A549 (cell line): ENCODE measurements around the gene NR2F1. TPM values are rescaled to one million over a fixed set of nuclear protein-coding genes. Genes with fewer than 3 reads are reported as not detected.

Source experiments
- ATAC-seq, 2 experiments: fragments of 200-7000 bp in 1 of 2; fragments of >200 bp in 1 of 2; cut with Nextera tagmentation in 1 of 2; cut with Tn5 transposase in 1 of 2; 3 replicates each; pipeline versions ENCODE4 v1.8.0 to v1.9.1; 2018 to 2020; ENCODE audit warnings: mild to moderate bottlenecking in 1 of 2, moderate library complexity in 1 of 2
- CTCF ChIA-PET: fragments of 300-600 bp; sonication (Branson Sonifier 250); formaldehyde crosslinking; extraction: SDS; loops from one replicate; lab custom pipeline; 2021; ENCODE audit warnings: antibody characterized with exemption, inconsistent platforms; lab: Yijun Ruan, JAX
- POLR2A ChIA-PET: fragments of 350-600 bp; formaldehyde crosslinking; extraction: SDS; loops from one replicate; lab custom pipeline; 2021; ENCODE audit warnings: antibody characterized with exemption, inconsistent platforms; lab: Yijun Ruan, JAX
- DNase-seq, 2 experiments: peaks; one replicate each; pipeline versions ENCODE4 v3.0.0 to v3.0.0-alpha.2; 2011 to 2016; ENCODE audit warnings: low read depth in 1 of 2, low spot score in 1 of 2
- FAIRE-seq: peaks from 2 replicates; lab custom pipeline; 2011; peaks lifted over from hg19 to GRCh38; lab: Jason Lieb, UNC
- H3K27ac ChIP-seq, 2 experiments: fragments of >200 bp; sonication (Bioruptor Twin); formaldehyde crosslinking; 3 replicates each; pipeline ENCODE4 v1.5.1; 2016 to 2017
- H3K4me1 ChIP-seq: fragments of >200 bp; sonication (Bioruptor Twin); formaldehyde crosslinking; 3 replicates; pipeline ENCODE4 v1.6.1; 2016
- H3K4me2 ChIP-seq: fragments of >200 bp; sonication (Bioruptor Twin); formaldehyde crosslinking; 3 replicates; pipeline ENCODE4 v1.6.1; 2016
- H3K4me3 ChIP-seq: fragments of >200 bp; sonication (Bioruptor Twin); formaldehyde crosslinking; 3 replicates; pipeline ENCODE4 v1.5.1; 2016
- H3K9me3 ChIP-seq: fragments of >200 bp; sonication (Bioruptor Twin); formaldehyde crosslinking; 3 replicates; pipeline ENCODE4 v1.6.1; 2016
- BCL3 ChIP-seq: fragments of >200 bp; sonication (Bioruptor Twin); formaldehyde crosslinking; IDR thresholded peaks from 3 replicates; pipeline ENCODE4 v1.6.1; 2016
- BHLHE40 ChIP-seq: IDR thresholded peaks from 2 replicates; pipeline ENCODE4 v1.6.1; 2012; ENCODE audit warnings: low read depth, low read length, inconsistent platforms
- CBX8 ChIP-seq: fragments of 200-600 bp; sonication (generic); IDR thresholded peaks from 2 replicates; pipeline ENCODE4 v1.6.1; 2016
- CEBPB ChIP-seq, 2 experiments: fragments of >200 bp in 1 of 2; sonication (Bioruptor Twin) in 1 of 2; formaldehyde crosslinking in 1 of 2; IDR thresholded peaks; 2 replicates each; pipeline ENCODE4 v1.6.1; 2012 to 2016
- EHF ChIP-seq: fragments of 250-450 bp; sonication (Bioruptor Pico); IDR thresholded peaks from 2 replicates; pipeline ENCODE4 v1.5.0; 2020; ENCODE audit warnings: mild to moderate bottlenecking
- ESRRA ChIP-seq: fragments of 150-350 bp; IDR thresholded peaks from 2 replicates; pipeline ENCODE4 v1.6.1; 2014; ENCODE audit warnings: mild to moderate bottlenecking, low read length, borderline replicate concordance
- FOXS1 ChIP-seq: fragments of 250-450 bp; sonication (Bioruptor Pico); IDR thresholded peaks from 2 replicates; pipeline ENCODE4 v1.5.0; 2020; ENCODE audit warnings: mild to moderate bottlenecking, moderate library complexity
- GATA3 ChIP-seq: IDR thresholded peaks from 2 replicates; pipeline ENCODE4 v1.6.1; 2012; ENCODE audit warnings: borderline replicate concordance
- HOXA7 ChIP-seq: fragments of 250-450 bp; sonication (Bioruptor Pico); IDR thresholded peaks from 2 replicates; pipeline ENCODE4 v1.5.0; 2020; ENCODE audit warnings: mild to moderate bottlenecking, moderate library complexity
- JUNB ChIP-seq: fragments of >200 bp; sonication (Bioruptor Twin); formaldehyde crosslinking; IDR thresholded peaks from 2 replicates; pipeline ENCODE4 v1.6.1; 2016
- MAZ ChIP-seq: fragments of 150-350 bp; IDR thresholded peaks from 2 replicates; pipeline ENCODE4 v1.6.1; 2014; ENCODE audit warnings: antibody characterized with exemption, low read depth, low read length, borderline replicate concordance
- NPAS2 ChIP-seq: fragments of 250-450 bp; sonication (Bioruptor Pico); IDR thresholded peaks from 2 replicates; pipeline ENCODE4 v1.8.0; 2022; ENCODE audit warnings: mild to moderate bottlenecking, moderate library complexity, borderline replicate concordance
- NR3C1 ChIP-seq: fragments of >200 bp; sonication (Bioruptor Twin); formaldehyde crosslinking; IDR thresholded peaks from 3 replicates; pipeline ENCODE4 v1.6.1; 2017
- POLR2AphosphoS2 ChIP-seq: conservative IDR thresholded peaks from 2 replicates; pipeline ENCODE4 v1.6.1; 2012; ENCODE audit warnings: low read length, improper control_type of control experiment, inconsistent platforms
- RARB ChIP-seq: fragments of 250-450 bp; sonication (Bioruptor Pico); IDR thresholded peaks from 2 replicates; pipeline ENCODE4 v1.8.0; 2021; ENCODE audit warnings: mild to moderate bottlenecking, moderate library complexity
- RFX5 ChIP-seq: fragments of 450-650 bp; IDR thresholded peaks from 2 replicates; pipeline ENCODE4 v1.7.1; 2014; ENCODE audit warnings: antibody characterized with exemption, mild to moderate bottlenecking, moderate library complexity
- RNF2 ChIP-seq: fragments of 200-600 bp; sonication (generic); IDR thresholded peaks from 2 replicates; pipeline ENCODE4 v1.6.1; 2016; ENCODE audit warnings: low read depth, mild to moderate bottlenecking, antibody characterized with exemption, moderate library complexity, borderline replicate concordance
- SMC3 ChIP-seq: fragments of >200 bp; sonication (Bioruptor Twin); formaldehyde crosslinking; IDR thresholded peaks from 3 replicates; pipeline ENCODE4 v1.6.1; 2018; ENCODE audit warnings: inconsistent platforms
- SREBF2 ChIP-seq: fragments of 450-650 bp; IDR thresholded peaks from 2 replicates; pipeline ENCODE4 v1.6.1; 2014; ENCODE audit warnings: mild to moderate bottlenecking, moderate library complexity
- TFCP2L1 ChIP-seq: fragments of 250-450 bp; sonication (Bioruptor Pico); IDR thresholded peaks from 2 replicates; pipeline ENCODE4 v1.5.0; 2021; ENCODE audit warnings: mild to moderate bottlenecking
- TP53 ChIP-seq: fragments of 250-450 bp; sonication (Bioruptor Pico); IDR thresholded peaks from 2 replicates; pipeline ENCODE4 v1.5.0; 2021; ENCODE audit warnings: mild to moderate bottlenecking, moderate library complexity
- USF2 ChIP-seq: fragments of 450-650 bp; IDR thresholded peaks from 2 replicates; pipeline ENCODE4 v1.6.1; 2014; ENCODE audit warnings: antibody characterized with exemption
- ZFP36 ChIP-seq: fragments of 450-650 bp; IDR thresholded peaks from 2 replicates; pipeline ENCODE4 v1.6.1; 2014; ENCODE audit warnings: borderline replicate concordance; ENCODE audit not compliant: partially characterized antibody
- ZSCAN20 ChIP-seq: fragments of 250-450 bp; sonication (Bioruptor Pico); IDR thresholded peaks from 2 replicates; pipeline ENCODE4 v1.8.0; 2022; ENCODE audit warnings: mild to moderate bottlenecking, moderate library complexity
- WGBS: methylation state at CpG from one replicate; pipeline ENCODE4 v1.1.6; 2017; ENCODE audit errors: missing lambda C conversion rate; 5-methylcytosine and 5-hydroxymethylcytosine counted together
- polyA plus RNA-seq, 4 experiments: library from polyadenylated mRNA; depleted of rRNA in 3 of 4; stranded (reverse); fragments of >200 nt; fragmentation: RNase III in 1 of 4; extraction: RNeasy Plus Mini Kit Qiagen cat#74134 plus additional on column Dnase treatment in 1 of 4; gene quantifications; 2 replicates in 3 of 4; 3 replicates in 1 of 4; pipeline ENCODE4 v1.2.3, GENCODE V29; 2011 to 2017
- TF ChIP-seq, protein P1 (sequence below): fragments of >200 bp; sonication (Bioruptor Twin); formaldehyde crosslinking; IDR thresholded peaks from 2 replicates; pipeline ENCODE4 v1.6.1; 2016
- TF ChIP-seq, protein P2 (sequence below): fragments of 250-450 bp; sonication (Bioruptor Pico); IDR thresholded peaks from 2 replicates; pipeline ENCODE4 v1.5.0; 2021; ENCODE audit warnings: mild to moderate bottlenecking, moderate library complexity, borderline replicate concordance
- TF ChIP-seq, protein P3 (sequence below): IDR thresholded peaks from 2 replicates; pipeline ENCODE4 v1.6.1; 2012
- TF ChIP-seq, protein P4 (sequence below): IDR thresholded peaks from 2 replicates; pipeline ENCODE4 v1.6.1; 2012

Gene NR2F1
- polyA plus RNA-seq, 2 of the 4 experiments (the other 2 are of a cell fraction), result 5.0 to 5.2 TPM

DNA sequence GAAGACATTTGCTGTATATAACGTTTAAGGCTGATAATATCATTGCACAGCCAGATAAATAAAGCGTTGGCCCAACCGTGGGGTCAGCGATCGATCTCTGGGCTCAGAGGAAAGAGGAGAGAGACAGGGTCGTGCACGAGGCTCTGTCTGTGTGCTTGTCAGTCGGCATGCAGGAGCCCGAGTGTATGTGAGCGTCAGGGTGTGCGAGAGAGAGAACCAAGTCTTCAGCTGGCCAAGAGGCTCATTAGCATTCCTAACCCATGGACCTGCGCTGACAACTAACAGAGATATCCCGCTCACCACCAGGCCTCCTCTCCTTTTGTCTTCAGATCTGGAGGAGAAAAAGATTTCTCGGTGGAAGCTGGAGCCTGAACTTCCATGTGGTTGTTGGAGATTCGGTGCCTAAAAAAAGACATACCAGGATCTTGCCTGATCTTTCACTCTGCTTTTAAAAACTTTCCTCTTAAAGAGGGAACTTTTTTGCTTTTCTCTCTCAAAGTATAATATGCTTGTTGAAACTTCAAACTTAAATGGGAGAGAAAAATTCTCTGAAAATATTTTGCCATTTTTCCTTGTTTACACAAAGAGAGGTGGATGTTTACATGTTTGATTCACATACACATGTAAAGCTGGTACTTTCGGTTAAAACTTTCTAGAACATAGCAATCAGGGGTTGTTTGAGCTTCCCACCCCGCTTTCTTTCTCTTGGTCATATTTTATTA is 16.5 kb downstream of the NR2F1 start:
- ChIA-PET POLR2A (no interaction called here), CTCF (interaction anchor here (1.0 to 1.5 kb wide), 3 partner anchors 8 to 149 kb away, joined by 3 to 7 read pairs (median 3); no protein-coding TSS in a partner anchor)
- TF ChIP-seq POLR2AphosphoS2 (no peak), TP53 (CRISPR knock-in tag) (no peak), GATA3 (no peak), FOXS1 (no peak)
- DNase-seq, result no peak
- 0 out of 3 replicates have a peak, but pooled peaks cover 5% of the 10 kb centered on the region for H3K4me1 ChIP-seq
- no peak overlapping the region for H3K4me3 ChIP-seq
- H3K27ac ChIP-seq, result no peak overlapping the region
- H3K4me2 ChIP-seq, result no peak overlapping the region
- H3K9me3 ChIP-seq, result no peaks in the 10 kb centered on the region
- 84% methylated on average over 17 of the region's 17 CpGs for WGBS
- no peak for FAIRE-seq
- ATAC-seq, result no peak

- Histone ChIP-seq H3K9me3 (no peaks in the 10 kb centered on the region), H3K4me2 (no peak overlapping the region), H3K4me1 (0 out of 3 replicates have a peak, but pooled peaks cover 5% of the 10 kb centered on the region), H3K27ac (no peak overlapping the region), H3K4me3 (no peak overlapping the region)
- ChIA-PET CTCF (interaction anchor here (0.6 to 1.8 kb wide), 5 partner anchors 12 to 200 kb away, joined by 3 to 5 read pairs (median 3); no protein-coding TSS in a partner anchor), POLR2A (no interaction called here)
- TF ChIP-seq USF2, result no peak
- TF ChIP-seq SMC3, result no peak
- TF ChIP-seq ZSCAN20 (CRISPR knock-in tag), result no peak
- TF ChIP-seq EHF (CRISPR knock-in tag), result no peak
- TF ChIP-seq, protein P1, sequence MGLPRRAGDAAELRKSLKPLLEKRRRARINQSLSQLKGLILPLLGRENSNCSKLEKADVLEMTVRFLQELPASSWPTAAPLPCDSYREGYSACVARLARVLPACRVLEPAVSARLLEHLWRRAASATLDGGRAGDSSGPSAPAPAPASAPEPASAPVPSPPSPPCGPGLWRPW, result no peak
- TF ChIP-seq RARB, result no peak
- no peak for TF ChIP-seq CBX8
- TF ChIP-seq, protein P2, sequence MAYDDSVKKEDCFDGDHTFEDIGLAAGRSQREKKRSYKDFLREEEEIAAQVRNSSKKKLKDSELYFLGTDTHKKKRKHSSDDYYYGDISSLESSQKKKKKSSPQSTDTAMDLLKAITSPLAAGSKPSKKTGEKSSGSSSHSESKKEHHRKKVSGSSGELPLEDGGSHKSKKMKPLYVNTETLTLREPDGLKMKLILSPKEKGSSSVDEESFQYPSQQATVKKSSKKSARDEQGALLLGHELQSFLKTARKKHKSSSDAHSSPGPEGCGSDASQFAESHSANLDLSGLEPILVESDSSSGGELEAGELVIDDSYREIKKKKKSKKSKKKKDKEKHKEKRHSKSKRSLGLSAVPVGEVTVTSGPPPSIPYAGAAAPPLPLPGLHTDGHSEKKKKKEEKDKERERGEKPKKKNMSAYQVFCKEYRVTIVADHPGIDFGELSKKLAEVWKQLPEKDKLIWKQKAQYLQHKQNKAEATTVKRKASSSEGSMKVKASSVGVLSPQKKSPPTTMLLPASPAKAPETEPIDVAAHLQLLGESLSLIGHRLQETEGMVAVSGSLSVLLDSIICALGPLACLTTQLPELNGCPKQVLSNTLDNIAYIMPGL (CRISPR knock-in tag), result no peak
- TF ChIP-seq HOXA7, result no peak
- TF ChIP-seq ZFP36, result no peak
- FAIRE-seq (no peak), DNase-seq (no peak), ATAC-seq (no peak)
- WGBS, result 53% methylated on average over 8 of the region's 8 CpGs
These were observed 17.5 kb downstream of the NR2F1 start for GRCh38 chr5:93600409-93601070.

GRCh38 chr5:93601071-93601801 is 18.2 kb downstream of the NR2F1 start:
- no peak for FAIRE-seq
- no peak overlapping the region for H3K4me3 ChIP-seq
- 0 out of 3 replicates have a peak, but pooled peaks cover 5% of the 10 kb centered on the region for H3K4me1 ChIP-seq
- H3K4me2 ChIP-seq, result no peak overlapping the region
- CTCF ChIA-PET, result interaction anchor here (1.3 to 1.8 kb wide), 2 partner anchors 188 to 200 kb away, joined by 3 to 5 read pairs; no protein-coding TSS in a partner anchor
- no peak for ATAC-seq
- no peak overlapping the region for H3K27ac ChIP-seq
- WGBS, result 93% methylated on average over 3 of the region's 3 CpGs
- POLR2A ChIA-PET, result no interaction called here
- no peak for DNase-seq
- no peaks in the 10 kb centered on the region for H3K9me3 ChIP-seq
- TF ChIP-seq BHLHE40 (no peak), RNF2 (no peak), NR3C1 (no peak), POLR2AphosphoS2 (no peak), ESRRA (no peak), SREBF2 (no peak), BCL3 (no peak), MAZ (no peak), TFCP2L1 (CRISPR knock-in tag) (no peak), CEBPB (IDR thresholded peaks at IDR 0.05) (no peak), JUNB (no peak), NPAS2 (CRISPR knock-in tag) (no peak), RFX5 (no peak)
- TF ChIP-seq, protein P3, sequence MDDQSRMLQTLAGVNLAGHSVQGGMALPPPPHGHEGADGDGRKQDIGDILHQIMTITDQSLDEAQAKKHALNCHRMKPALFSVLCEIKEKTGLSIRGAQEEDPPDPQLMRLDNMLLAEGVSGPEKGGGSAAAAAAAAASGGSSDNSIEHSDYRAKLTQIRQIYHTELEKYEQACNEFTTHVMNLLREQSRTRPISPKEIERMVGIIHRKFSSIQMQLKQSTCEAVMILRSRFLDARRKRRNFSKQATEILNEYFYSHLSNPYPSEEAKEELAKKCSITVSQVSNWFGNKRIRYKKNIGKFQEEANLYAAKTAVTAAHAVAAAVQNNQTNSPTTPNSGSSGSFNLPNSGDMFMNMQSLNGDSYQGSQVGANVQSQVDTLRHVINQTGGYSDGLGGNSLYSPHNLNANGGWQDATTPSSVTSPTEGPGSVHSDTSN, result no peak
- TF ChIP-seq, protein P4, sequence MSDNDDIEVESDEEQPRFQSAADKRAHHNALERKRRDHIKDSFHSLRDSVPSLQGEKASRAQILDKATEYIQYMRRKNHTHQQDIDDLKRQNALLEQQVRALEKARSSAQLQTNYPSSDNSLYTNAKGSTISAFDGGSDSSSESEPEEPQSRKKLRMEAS, result no peak
